Measurements from ENCODE around the gene PIK3R2. TPM values are rescaled to one million over a fixed set of nuclear protein-coding genes. Genes with fewer than 3 reads are reported as not detected.

Gene PIK3R2
- total RNA-seq, 4 donors from 2014 or later: 14.4 to 33.0 (median 19.8) TPM

DNA sequence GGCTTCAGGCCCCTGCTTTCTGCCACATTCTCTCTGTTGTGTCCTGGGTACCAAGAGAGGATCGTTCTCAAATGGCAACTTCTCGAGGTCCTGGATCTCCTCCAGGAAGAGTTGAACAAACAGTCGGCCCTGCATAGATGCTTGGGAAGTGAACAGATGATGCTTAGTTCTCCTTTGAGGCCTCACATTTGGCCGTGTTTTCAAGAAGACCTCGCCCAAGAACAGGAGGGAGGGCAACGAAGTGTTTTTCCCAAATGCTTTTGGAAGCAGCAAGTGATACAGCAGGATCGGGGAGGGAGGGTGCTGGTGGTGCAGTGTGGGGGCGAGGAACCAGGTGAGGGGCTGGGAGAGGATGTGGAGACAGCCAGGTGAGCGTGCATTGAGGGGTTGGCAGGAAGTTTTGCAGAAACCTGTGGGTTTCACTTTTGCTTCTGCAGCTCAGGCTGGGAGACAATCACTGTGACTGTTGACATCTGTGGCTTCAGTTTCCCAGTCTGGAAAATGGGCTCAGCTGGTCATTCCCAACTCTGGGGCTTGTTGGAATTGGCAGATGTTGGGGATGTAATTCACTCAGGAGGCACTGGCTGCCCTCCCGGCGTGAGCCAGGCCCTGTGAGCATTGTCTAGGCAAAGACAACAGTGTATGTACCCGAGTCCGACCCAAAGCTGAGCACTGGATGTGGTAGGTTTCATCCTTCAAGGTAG lies 33.8 kb upstream of the PIK3R2 start:
- Histone ChIP-seq H3K36me3 (no peaks in the 10 kb centered on the region), H3K27ac (peak overlapping the region in 2 of 3 donors; percentile 23 to 31), H3K4me1 (peaks cover 16 to 18% of the 10 kb centered on the region in 2 donors), H3K27me3 (no peaks in the 10 kb centered on the region), H3K9me3 (no peaks in the 10 kb centered on the region), H3K4me3 (replicated peaks in 1 of 3) (no peak overlapping the region)
- intact Hi-C loops (cut with DNase I): loop anchor here (5.0 kb wide), 1 partner anchor 43 kb away; no protein-coding TSS in a partner anchor
- WGBS, 2 donors: 38 to 53% methylated on average over 12 to 13 of the region's 13 CpGs
- DNase-seq: peak; percentile 19 to 20
- TF ChIP-seq, protein P1, sequence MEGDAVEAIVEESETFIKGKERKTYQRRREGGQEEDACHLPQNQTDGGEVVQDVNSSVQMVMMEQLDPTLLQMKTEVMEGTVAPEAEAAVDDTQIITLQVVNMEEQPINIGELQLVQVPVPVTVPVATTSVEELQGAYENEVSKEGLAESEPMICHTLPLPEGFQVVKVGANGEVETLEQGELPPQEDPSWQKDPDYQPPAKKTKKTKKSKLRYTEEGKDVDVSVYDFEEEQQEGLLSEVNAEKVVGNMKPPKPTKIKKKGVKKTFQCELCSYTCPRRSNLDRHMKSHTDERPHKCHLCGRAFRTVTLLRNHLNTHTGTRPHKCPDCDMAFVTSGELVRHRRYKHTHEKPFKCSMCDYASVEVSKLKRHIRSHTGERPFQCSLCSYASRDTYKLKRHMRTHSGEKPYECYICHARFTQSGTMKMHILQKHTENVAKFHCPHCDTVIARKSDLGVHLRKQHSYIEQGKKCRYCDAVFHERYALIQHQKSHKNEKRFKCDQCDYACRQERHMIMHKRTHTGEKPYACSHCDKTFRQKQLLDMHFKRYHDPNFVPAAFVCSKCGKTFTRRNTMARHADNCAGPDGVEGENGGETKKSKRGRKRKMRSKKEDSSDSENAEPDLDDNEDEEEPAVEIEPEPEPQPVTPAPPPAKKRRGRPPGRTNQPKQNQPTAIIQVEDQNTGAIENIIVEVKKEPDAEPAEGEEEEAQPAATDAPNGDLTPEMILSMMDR (IDR thresholded peaks at IDR 0.05): no peak
- no peak for TF ChIP-seq POLR2A (IDR thresholded peaks at IDR 0.05)

DNA sequence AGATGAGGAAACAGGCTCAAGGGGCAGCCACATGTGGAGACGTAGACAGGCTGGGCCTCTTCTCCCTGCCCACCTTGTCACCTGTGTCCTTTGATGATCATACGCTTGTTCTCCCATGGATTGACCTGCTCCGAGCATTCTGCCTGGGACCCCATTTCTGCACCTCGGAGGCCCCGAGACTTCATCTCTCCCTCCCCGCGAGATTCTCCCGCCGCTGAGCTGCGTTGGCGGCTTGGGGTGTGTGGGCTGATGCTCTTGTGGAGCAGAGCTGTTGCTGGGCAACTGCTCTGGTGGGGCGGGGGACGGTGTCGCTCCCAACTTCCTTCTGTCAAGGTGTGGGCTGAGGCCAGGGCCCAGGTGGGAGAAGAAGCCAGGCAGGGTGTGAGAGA lies 33.3 kb upstream of the PIK3R2 start:
- no peak overlapping the region for H3K27ac ChIP-seq
- no peaks in the 10 kb centered on the region for H3K9me3 ChIP-seq
- peaks cover 16 to 18% of the 10 kb centered on the region in 2 donors for H3K4me1 ChIP-seq
- H3K27me3 ChIP-seq: no peaks in the 10 kb centered on the region
- H3K4me3 ChIP-seq (replicated peaks in 1 of 3): no peak overlapping the region
- H3K36me3 ChIP-seq: no peaks in the 10 kb centered on the region
- 86 to 90% methylated on average over 14 of the region's 14 CpGs for WGBS, 2 donors
- no peak for DNase-seq
- no peak for TF ChIP-seq POLR2A (IDR thresholded peaks at IDR 0.05)
- TF ChIP-seq, protein P1 (IDR thresholded peaks at IDR 0.05): no peak
- intact Hi-C loops (cut with DNase I): loop anchor here (5.0 kb wide), 1 partner anchor 43 kb away; no protein-coding TSS in a partner anchor

DNA sequence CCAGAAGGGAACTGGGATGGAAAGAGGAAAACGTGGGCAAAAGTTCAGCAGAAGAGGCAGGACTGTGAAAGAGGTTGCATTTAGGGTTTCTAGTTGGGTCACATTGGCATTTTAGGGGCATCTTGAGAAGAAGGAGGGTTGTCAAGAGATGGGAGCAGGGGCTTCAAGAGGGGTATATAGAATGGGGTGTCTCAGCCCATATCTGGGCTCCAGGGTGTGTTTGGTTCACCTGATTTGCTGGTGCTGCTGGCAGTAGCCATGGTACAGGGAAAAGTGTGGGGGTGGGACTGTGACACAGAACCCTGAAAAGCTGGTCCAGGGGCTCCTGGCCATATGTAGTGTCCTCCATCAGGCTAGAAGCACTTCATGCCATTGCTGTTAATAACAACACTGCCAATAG lies 32.8 kb upstream of the PIK3R2 start:
- TF ChIP-seq POLR2A (IDR thresholded peaks at IDR 0.05): no peak
- TF ChIP-seq, protein P1 (IDR thresholded peaks at IDR 0.05): no peak
- WGBS, 2 donors: 59 to 89% methylated on average over 1 of the region's 1 CpG

DNA sequence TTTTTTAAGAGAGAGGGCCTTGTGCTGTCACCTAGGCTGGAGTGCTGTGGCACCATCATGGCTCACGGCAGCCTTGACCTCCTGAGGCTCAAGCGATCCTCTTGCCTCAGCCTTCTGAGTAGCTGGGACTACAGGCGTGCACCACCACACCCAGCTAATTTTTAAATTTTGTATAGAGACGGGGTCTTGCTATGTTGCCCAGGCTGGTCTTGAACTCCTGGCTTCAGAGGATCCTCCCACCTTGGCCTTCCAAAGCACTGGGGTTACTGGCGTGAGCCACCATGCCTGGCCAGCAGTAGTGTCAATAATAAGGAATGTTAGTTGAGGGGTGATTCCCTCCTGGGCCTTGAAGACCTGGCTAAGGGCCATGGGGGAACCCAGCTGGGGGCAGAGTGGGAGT lies 31.8 kb upstream of the PIK3R2 start:
- Histone ChIP-seq H3K4me1 (peaks cover 16 to 18% of the 10 kb centered on the region in 2 donors), H3K4me3 (replicated peaks in 1 of 3) (no peak overlapping the region), H3K27ac (no peak overlapping the region), H3K9me3 (no peaks in the 10 kb centered on the region), H3K27me3 (no peaks in the 10 kb centered on the region), H3K36me3 (peaks cover 0 to 2% of the 10 kb centered on the region in 2 donors)
- TF ChIP-seq, protein P1 (IDR thresholded peaks at IDR 0.05): no peak
- no peak for TF ChIP-seq POLR2A (IDR thresholded peaks at IDR 0.05)
- intact Hi-C loops (cut with DNase I): no loop called here
- DNase-seq: no peak
- WGBS, 2 donors: 96 to 100% methylated on average over 4 to 5 of the region's 5 CpGs

More for the DNA sequence above, 32.8 kb upstream of the PIK3R2 start:
- Histone ChIP-seq H3K9me3 (no peaks in the 10 kb centered on the region), H3K27me3 (no peaks in the 10 kb centered on the region), H3K36me3 (no peaks in the 10 kb centered on the region), H3K4me3 (replicated peaks in 1 of 3) (no peak overlapping the region), H3K27ac (no peak overlapping the region), H3K4me1 (peaks cover 16 to 18% of the 10 kb centered on the region in 2 donors)
- intact Hi-C loops (cut with DNase I): no loop called here
- DNase-seq: no peak

DNA sequence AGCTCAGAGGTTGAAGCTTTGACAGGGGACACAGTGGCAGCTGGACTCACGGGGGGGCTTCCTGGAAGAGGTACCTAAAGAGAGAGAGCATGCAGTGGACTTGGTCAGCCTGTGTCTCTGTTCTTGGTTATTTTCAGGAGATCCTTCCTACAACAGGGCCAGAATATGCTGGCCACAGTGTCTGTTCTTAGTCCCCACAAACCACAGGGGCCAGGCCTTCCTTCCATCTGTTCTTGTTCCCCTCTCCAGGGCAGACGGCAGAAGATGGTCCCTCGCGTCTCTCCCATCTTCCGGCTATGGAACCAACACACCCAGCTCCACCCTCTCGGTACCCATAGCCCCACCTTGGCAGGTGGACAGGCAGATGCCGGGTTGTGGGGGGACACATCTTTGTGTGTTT lies 30.5 kb upstream of the PIK3R2 start:
- intact Hi-C loops (cut with DNase I): no loop called here
- peaks cover 9 to 12% of the 10 kb centered on the region in 2 donors for H3K4me1 ChIP-seq
- no peaks in the 10 kb centered on the region for H3K9me3 ChIP-seq
- no peak for DNase-seq
- TF ChIP-seq, protein P1 (IDR thresholded peaks at IDR 0.05): no peak
- TF ChIP-seq POLR2A (IDR thresholded peaks at IDR 0.05): no peak
- H3K4me3 ChIP-seq (replicated peaks in 1 of 3): no peak overlapping the region
- WGBS, 2 donors: 92 to 99% methylated on average over 7 of the region's 7 CpGs
- peaks cover 0 to 2% of the 10 kb centered on the region in 2 donors for H3K36me3 ChIP-seq
- H3K27me3 ChIP-seq: no peaks in the 10 kb centered on the region
- H3K27ac ChIP-seq: no peak overlapping the region
